ENCODE results near the gene TTLL10. TPM values are rescaled to one million over a fixed set of nuclear protein-coding genes. Genes with fewer than 3 reads are reported as not detected.

Gene TTLL10
- total and polyA plus RNA-seq, 2 experiments from 2014 or later = 0.45 TPM; not detected in 1

DNA sequence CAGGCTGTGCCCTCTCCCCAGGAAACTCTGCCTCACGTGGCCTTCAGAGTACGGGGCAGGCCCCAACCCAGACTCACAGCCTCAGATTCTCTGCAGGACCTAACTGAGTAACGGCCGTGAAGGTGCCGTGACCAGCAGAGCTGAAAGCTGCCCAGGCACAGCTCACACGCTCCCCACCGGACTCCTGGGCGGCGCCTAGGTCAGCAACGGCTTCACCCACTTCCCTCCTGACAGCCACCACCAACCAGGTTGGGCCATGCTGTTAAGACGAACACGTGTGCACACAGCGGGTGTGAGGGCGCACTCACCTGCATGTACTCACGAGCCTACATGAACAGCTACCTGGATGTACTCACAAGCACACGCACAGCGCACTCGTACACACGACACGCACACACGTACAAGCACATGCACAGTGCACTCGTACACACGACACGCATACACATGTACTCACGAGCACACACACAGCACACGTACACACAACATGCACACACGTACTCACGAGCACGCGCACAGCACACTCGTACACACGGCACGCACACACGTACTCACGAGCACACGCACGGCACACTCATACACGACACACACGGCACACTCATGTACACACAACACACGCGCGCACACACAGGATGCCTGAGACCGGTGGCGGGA lies 49.0 kb downstream of the TTLL10 start:
- Mint-ChIP-seq H3K36me3 (ENCODE audit: low read depth) (peaks cover 36% of the 10 kb centered on the region), H3K27me3 (ENCODE audit: insufficient read depth, low read depth, poor library complexity) (peaks cover 11% of the 10 kb centered on the region), H3K27ac (peak overlapping the region; percentile 51; the same call in 1 of the 2 replicates), H3K9me3 (no peaks in the 10 kb centered on the region; the same call in 2 of the 3 replicates), H3K4me3 (no peak overlapping the region), H3K4me1 (no peaks in the 10 kb centered on the region)
- Histone ChIP-seq H3K4me2 (no peak overlapping the region), H4K20me1 (replicated peaks; ENCODE audit: insufficient read depth) (peaks cover 5% of the 10 kb centered on the region; the same call in 1 of the 2 replicates), H3K79me2 (replicated peaks; ENCODE audit: insufficient read depth) (no peaks in the 10 kb centered on the region), H3K4me1 (ENCODE audit: insufficient read depth) (no peaks in the 10 kb centered on the region), H3F3A (replicated peaks; ENCODE audit: low read depth) (no peaks in the 10 kb centered on the region), H3K4me3 (no peak overlapping the region), H3K36me3 (ENCODE audit: insufficient read depth) (peaks cover 3% of the 10 kb centered on the region; the same call in 1 of the 2 replicates), H2AFZ (no peak overlapping the region), H3K27ac (ENCODE audit: low read depth) (no peak overlapping the region), H3K27me3 (ENCODE audit: insufficient read depth) (no peaks in the 10 kb centered on the region), H3K9me2 (ENCODE audit: insufficient read depth) (no peaks in the 10 kb centered on the region)
- DNase-seq (ENCODE audit: low spot score) = no peak
- no peak for TF ChIP-seq ZNF331 (CRISPR knock-in tag; IDR thresholded peaks at IDR 0.05; ENCODE audit: low read depth)
- TF ChIP-seq CREB1 (CRISPR knock-in tag; IDR thresholded peaks at IDR 0.05; ENCODE audit: low read depth) = no peak
- TF ChIP-seq ZNF114 (CRISPR knock-in tag; IDR thresholded peaks at IDR 0.05) = no peak
- TF ChIP-seq, protein P1, sequence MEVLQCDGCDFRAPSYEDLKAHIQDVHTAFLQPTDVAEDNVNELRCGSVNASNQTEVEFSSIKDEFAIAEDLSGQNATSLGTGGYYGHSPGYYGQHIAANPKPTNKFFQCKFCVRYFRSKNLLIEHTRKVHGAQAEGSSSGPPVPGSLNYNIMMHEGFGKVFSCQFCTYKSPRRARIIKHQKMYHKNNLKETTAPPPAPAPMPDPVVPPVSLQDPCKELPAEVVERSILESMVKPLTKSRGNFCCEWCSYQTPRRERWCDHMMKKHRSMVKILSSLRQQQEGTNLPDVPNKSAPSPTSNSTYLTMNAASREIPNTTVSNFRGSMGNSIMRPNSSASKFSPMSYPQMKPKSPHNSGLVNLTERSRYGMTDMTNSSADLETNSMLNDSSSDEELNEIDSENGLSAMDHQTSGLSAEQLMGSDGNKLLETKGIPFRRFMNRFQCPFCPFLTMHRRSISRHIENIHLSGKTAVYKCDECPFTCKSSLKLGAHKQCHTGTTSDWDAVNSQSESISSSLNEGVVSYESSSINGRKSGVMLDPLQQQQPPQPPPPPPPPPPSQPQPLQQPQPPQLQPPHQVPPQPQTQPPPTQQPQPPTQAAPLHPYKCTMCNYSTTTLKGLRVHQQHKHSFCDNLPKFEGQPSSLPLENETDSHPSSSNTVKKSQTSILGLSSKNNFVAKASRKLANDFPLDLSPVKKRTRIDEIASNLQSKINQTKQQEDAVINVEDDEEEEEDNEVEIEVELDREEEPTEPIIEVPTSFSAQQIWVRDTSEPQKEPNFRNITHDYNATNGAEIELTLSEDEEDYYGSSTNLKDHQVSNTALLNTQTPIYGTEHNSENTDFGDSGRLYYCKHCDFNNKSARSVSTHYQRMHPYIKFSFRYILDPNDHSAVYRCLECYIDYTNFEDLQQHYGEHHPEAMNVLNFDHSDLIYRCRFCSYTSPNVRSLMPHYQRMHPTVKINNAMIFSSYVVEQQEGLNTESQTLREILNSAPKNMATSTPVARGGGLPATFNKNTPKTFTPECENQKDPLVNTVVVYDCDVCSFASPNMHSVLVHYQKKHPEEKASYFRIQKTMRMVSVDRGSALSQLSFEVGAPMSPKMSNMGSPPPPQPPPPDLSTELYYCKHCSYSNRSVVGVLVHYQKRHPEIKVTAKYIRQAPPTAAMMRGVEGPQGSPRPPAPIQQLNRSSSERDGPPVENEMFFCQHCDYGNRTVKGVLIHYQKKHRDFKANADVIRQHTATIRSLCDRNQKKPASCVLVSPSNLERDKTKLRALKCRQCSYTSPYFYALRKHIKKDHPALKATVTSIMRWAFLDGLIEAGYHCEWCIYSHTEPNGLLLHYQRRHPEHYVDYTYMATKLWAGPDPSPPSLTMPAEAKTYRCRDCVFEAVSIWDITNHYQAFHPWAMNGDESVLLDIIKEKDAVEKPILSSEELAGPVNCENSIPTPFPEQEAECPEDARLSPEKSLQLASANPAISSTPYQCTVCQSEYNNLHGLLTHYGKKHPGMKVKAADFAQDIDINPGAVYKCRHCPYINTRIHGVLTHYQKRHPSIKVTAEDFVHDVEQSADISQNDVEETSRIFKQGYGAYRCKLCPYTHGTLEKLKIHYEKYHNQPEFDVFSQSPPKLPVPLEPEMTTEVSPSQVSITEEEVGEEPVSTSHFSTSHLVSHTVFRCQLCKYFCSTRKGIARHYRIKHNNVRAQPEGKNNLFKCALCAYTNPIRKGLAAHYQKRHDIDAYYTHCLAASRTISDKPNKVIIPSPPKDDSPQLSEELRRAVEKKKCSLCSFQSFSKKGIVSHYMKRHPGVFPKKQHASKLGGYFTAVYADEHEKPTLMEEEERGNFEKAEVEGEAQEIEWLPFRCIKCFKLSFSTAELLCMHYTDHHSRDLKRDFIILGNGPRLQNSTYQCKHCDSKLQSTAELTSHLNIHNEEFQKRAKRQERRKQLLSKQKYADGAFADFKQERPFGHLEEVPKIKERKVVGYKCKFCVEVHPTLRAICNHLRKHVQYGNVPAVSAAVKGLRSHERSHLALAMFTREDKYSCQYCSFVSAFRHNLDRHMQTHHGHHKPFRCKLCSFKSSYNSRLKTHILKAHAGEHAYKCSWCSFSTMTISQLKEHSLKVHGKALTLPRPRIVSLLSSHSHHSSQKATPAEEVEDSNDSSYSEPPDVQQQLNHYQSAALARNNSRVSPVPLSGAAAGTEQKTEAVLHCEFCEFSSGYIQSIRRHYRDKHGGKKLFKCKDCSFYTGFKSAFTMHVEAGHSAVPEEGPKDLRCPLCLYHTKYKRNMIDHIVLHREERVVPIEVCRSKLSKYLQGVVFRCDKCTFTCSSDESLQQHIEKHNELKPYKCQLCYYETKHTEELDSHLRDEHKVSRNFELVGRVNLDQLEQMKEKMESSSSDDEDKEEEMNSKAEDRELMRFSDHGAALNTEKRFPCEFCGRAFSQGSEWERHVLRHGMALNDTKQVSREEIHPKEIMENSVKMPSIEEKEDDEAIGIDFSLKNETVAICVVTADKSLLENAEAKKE (CRISPR knock-in tag; IDR thresholded peaks at IDR 0.05) = no peak
- TF ChIP-seq, protein P2, sequence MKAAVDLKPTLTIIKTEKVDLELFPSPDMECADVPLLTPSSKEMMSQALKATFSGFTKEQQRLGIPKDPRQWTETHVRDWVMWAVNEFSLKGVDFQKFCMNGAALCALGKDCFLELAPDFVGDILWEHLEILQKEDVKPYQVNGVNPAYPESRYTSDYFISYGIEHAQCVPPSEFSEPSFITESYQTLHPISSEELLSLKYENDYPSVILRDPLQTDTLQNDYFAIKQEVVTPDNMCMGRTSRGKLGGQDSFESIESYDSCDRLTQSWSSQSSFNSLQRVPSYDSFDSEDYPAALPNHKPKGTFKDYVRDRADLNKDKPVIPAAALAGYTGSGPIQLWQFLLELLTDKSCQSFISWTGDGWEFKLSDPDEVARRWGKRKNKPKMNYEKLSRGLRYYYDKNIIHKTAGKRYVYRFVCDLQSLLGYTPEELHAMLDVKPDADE (IDR thresholded peaks at IDR 0.05) = no peak
- TF ChIP-seq, protein P3, sequence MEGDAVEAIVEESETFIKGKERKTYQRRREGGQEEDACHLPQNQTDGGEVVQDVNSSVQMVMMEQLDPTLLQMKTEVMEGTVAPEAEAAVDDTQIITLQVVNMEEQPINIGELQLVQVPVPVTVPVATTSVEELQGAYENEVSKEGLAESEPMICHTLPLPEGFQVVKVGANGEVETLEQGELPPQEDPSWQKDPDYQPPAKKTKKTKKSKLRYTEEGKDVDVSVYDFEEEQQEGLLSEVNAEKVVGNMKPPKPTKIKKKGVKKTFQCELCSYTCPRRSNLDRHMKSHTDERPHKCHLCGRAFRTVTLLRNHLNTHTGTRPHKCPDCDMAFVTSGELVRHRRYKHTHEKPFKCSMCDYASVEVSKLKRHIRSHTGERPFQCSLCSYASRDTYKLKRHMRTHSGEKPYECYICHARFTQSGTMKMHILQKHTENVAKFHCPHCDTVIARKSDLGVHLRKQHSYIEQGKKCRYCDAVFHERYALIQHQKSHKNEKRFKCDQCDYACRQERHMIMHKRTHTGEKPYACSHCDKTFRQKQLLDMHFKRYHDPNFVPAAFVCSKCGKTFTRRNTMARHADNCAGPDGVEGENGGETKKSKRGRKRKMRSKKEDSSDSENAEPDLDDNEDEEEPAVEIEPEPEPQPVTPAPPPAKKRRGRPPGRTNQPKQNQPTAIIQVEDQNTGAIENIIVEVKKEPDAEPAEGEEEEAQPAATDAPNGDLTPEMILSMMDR (conservative IDR thresholded peaks at IDR 0.05; ENCODE audit: low read depth in 2 of 2) = no peak
- no peak for ATAC-seq

Measured in GM23338 (cell line).